Smooth muscle cell (in vitro differentiated cells): ENCODE measurements around the gene CACNA1B. TPM values are rescaled to one million over a fixed set of nuclear protein-coding genes. Genes with fewer than 3 reads are reported as not detected.

ENCODE experiments used
- DNase-seq: peaks from one replicate; lab custom pipeline; 2025; ENCODE audit not compliant: unreplicated experiment; lab: John Stamatoyannopoulos, UW
- H2AFZ ChIP-seq: fragments of 200-600 bp; sonication (generic); 2 replicates; pipeline ENCODE4 v1.6.0; 2016; ENCODE audit warnings: antibody characterized with exemption, low read depth, mild to moderate bottlenecking
- H3F3A ChIP-seq: fragments of 200-600 bp; sonication (generic); 2 replicates; pipeline ENCODE4 v1.6.0; 2017; ENCODE audit warnings: antibody characterized with exemption, low read depth
- H3K27ac ChIP-seq: fragments of 200-600 bp; sonication (generic); 2 replicates; pipeline ENCODE4 v1.5.1; 2016; ENCODE audit warnings: low read depth, mild to moderate bottlenecking
- H3K27me3 ChIP-seq: fragments of 200-600 bp; sonication (generic); 2 replicates; pipeline ENCODE4 v1.6.1; 2016; ENCODE audit warnings: low read depth, mild to moderate bottlenecking
- H3K36me3 ChIP-seq: fragments of 200-600 bp; sonication (generic); 2 replicates; pipeline ENCODE4 v1.5.1; 2016; ENCODE audit warnings: low read depth
- H3K4me1 ChIP-seq: fragments of 200-600 bp; sonication (generic); 2 replicates; pipeline ENCODE4 v1.5.1; 2016; ENCODE audit warnings: low read depth
- H3K4me2 ChIP-seq: fragments of 200-600 bp; sonication (generic); 2 replicates; pipeline ENCODE4 v1.6.0; 2016; ENCODE audit warnings: mild to moderate bottlenecking
- H3K4me3 ChIP-seq: fragments of 200-600 bp; sonication (generic); 2 replicates; pipeline ENCODE4 v1.5.1; 2016; ENCODE audit warnings: mild to moderate bottlenecking
- H3K79me2 ChIP-seq: fragments of 200-600 bp; sonication (generic); 2 replicates; pipeline ENCODE4 v1.6.0; 2016; ENCODE audit warnings: low read depth, mild to moderate bottlenecking
- H3K9ac ChIP-seq: fragments of 200-600 bp; sonication (generic); 2 replicates; pipeline ENCODE4 v1.6.0; 2016; ENCODE audit warnings: low read depth
- H3K9me3 ChIP-seq: fragments of 200-600 bp; sonication (generic); replicated peaks from 2 replicates; pipeline ENCODE4 v1.5.1; 2016; ENCODE audit warnings: low read depth
- H4K20me1 ChIP-seq: fragments of 200-600 bp; sonication (generic); 2 replicates; pipeline ENCODE4 v1.6.0; 2016; ENCODE audit warnings: low read depth
- CTCF ChIP-seq: fragments of 200-600 bp; sonication (generic); IDR thresholded peaks from 2 replicates; pipeline ENCODE4 v1.5.1; 2017; ENCODE audit warnings: borderline replicate concordance, mild to moderate bottlenecking, antibody characterized with exemption; ENCODE audit not compliant: insufficient read depth, poor library complexity, severe bottlenecking
- WGBS: methylation state at CpG from one replicate; pipeline ENCODE4 v1.1.7; 2016; ENCODE audit warnings: low lambda C conversion rate; 5-methylcytosine and 5-hydroxymethylcytosine counted together
- polyA plus RNA-seq: library from polyadenylated mRNA; unstranded; fragments of >200 nt; fragmentation: Nextera tagmentation; extraction: Ambion mirVana; gene quantifications from 2 replicates; pipeline ENCODE4 v1.2.1, GENCODE V29; 2016
- total RNA-seq: library from RNA; depleted of rRNA; stranded (reverse); fragments of >200 nt; gene quantifications from 2 replicates; pipeline ENCODE4 v1.2.3, GENCODE V29; 2014

CACNA1B gene
- total and polyA plus RNA-seq, 2 experiments from 2014 or later = 0.09 to 0.23 TPM

GRCh38 chr9:138077898-138078540 is 200.4 kb downstream of the CACNA1B start:
- no peaks in the 10 kb centered on the region for H3F3A ChIP-seq
- no peak overlapping the region for H3K27ac ChIP-seq
- H3K4me3 ChIP-seq = no peak overlapping the region
- no peaks in the 10 kb centered on the region for H4K20me1 ChIP-seq
- WGBS = 90% methylated on average over 13 of the region's 13 CpGs
- no peaks in the 10 kb centered on the region for H3K27me3 ChIP-seq
- no peak overlapping the region for H2AFZ ChIP-seq
- H3K9me3 ChIP-seq = no peaks in the 10 kb centered on the region
- no peak for TF ChIP-seq CTCF
- no peaks in the 10 kb centered on the region for H3K4me1 ChIP-seq
- no peak overlapping the region for H3K9ac ChIP-seq
- no peaks in the 10 kb centered on the region for H3K36me3 ChIP-seq
- no peak overlapping the region for H3K4me2 ChIP-seq
- no peaks in the 10 kb centered on the region for H3K79me2 ChIP-seq
- no peak for DNase-seq

- no peak for DNase-seq
- H3K9me3 ChIP-seq = no peaks in the 10 kb centered on the region
- H3K36me3 ChIP-seq = no peaks in the 10 kb centered on the region
- no peaks in the 10 kb centered on the region for H3K79me2 ChIP-seq
- H3K27me3 ChIP-seq = no peaks in the 10 kb centered on the region
- no peaks in the 10 kb centered on the region for H4K20me1 ChIP-seq
- H2AFZ ChIP-seq = no peak overlapping the region
- no peaks in the 10 kb centered on the region for H3F3A ChIP-seq
- TF ChIP-seq CTCF = no peak
- 92% methylated on average over 9 of the region's 9 CpGs for WGBS
- no peak overlapping the region for H3K27ac ChIP-seq
- H3K4me3 ChIP-seq = no peak overlapping the region
- H3K4me1 ChIP-seq = no peaks in the 10 kb centered on the region
- no peak overlapping the region for H3K4me2 ChIP-seq
- no peak overlapping the region for H3K9ac ChIP-seq
Observed at GRCh38 chr9:138078846-138079245, 201.3 kb downstream of the CACNA1B start.

- Histone ChIP-seq H3K4me3 (no peak overlapping the region), H4K20me1 (no peaks in the 10 kb centered on the region), H3K4me1 (no peaks in the 10 kb centered on the region), H3K36me3 (no peaks in the 10 kb centered on the region), H3K9ac (no peak overlapping the region), H3F3A (no peaks in the 10 kb centered on the region), H3K4me2 (no peak overlapping the region), H3K27me3 (no peaks in the 10 kb centered on the region), H3K79me2 (no peaks in the 10 kb centered on the region), H3K27ac (no peak overlapping the region), H2AFZ (no peak overlapping the region), H3K9me3 (peaks cover 6% of the 10 kb centered on the region)
- 79% methylated on average over 5 of the region's 5 CpGs for WGBS
- no peak for TF ChIP-seq CTCF
- DNase-seq = no peak
Observed at GRCh38 chr9:138080979-138081378, 203.4 kb downstream of the CACNA1B start.
